Amniotic epithelial cell (primary cell): ENCODE data around the gene RPUSD3.

Source experiments
- DNase-seq: peaks from one replicate; pipeline ENCODE4 v3.0.0-alpha.2; 2010; ENCODE audit warnings: low read depth

The RPUSD3 gene

GRCh38 chr3:9833078-9833477 is 10.7 kb downstream of the RPUSD3 start:
- DNase-seq = no peak

GRCh38 chr3:9831253-9831652 is 12.6 kb downstream of the RPUSD3 start:
- no peak for DNase-seq

- no peak for DNase-seq
These were observed 14.7 kb downstream of the RPUSD3 start for GRCh38 chr3:9828801-9829755.

GRCh38 chr3:9826815-9827573 is 16.8 kb downstream of the RPUSD3 start:
- peak; percentile 27 for DNase-seq

GRCh38 chr3:9825451-9826040 is 18.3 kb downstream of the RPUSD3 start:
- no peak for DNase-seq

- peak; percentile 33 for DNase-seq
These were observed 22.9 kb downstream of the RPUSD3 start for GRCh38 chr3:9820946-9821345.

GRCh38 chr3:9820543-9820942 is 23.3 kb downstream of the RPUSD3 start:
- DNase-seq = no peak

GRCh38 chr3:9818666-9819335 is 25.0 kb downstream of the RPUSD3 start:
- DNase-seq = no peak

GRCh38 chr3:9817436-9817835 is 26.4 kb downstream of the RPUSD3 start:
- no peak for DNase-seq

- DNase-seq = no peak
These were observed 27.8 kb downstream of the RPUSD3 start for GRCh38 chr3:9815986-9816385.

GRCh38 chr3:9812870-9813483 is 30.8 kb downstream of the RPUSD3 start:
- no peak for DNase-seq

GRCh38 chr3:9810846-9811245 is 33.0 kb downstream of the RPUSD3 start:
- DNase-seq = no peak

GRCh38 chr3:9810433-9810770 is 33.4 kb downstream of the RPUSD3 start:
- no peak for DNase-seq

- DNase-seq = peak; percentile 62
These were observed 34.0 kb downstream of the RPUSD3 start, which contains the start of gene TTLL3 for GRCh38 chr3:9809615-9810432. TSS of gene TTLL3 (plus strand) at chr3:9810262. CDS start at chr3:9810662, 400 bp downstream.

- no peak for DNase-seq
These were observed 34.6 kb downstream of the RPUSD3 start for GRCh38 chr3:9809239-9809614.

GRCh38 chr3:9808345-9809037 is 35.3 kb downstream of the RPUSD3 start:
- no peak for DNase-seq

- DNase-seq = no peak
These were observed 35.8 kb downstream of the RPUSD3 start for GRCh38 chr3:9807981-9808344.

- DNase-seq = no peak
These were observed 36.9 kb downstream of the RPUSD3 start for GRCh38 chr3:9806688-9807589.

- no peak for DNase-seq
These were observed 37.7 kb downstream of the RPUSD3 start for GRCh38 chr3:9806137-9806536.
